BE2C (cell line): ENCODE data around the gene C14orf132.

Experiments used
- DNase-seq: peaks from one replicate; pipeline ENCODE4 v3.0.0-alpha.2; 2020
- H3K27me3 ChIP-seq: fragments of 250-450 bp; sonication (Bioruptor Pico); 2 replicates; pipeline ENCODE4 v1.5.1; 2020; ENCODE audit warnings: mild to moderate bottlenecking
- H3K36me3 ChIP-seq: fragments of 250-450 bp; sonication (Bioruptor Pico); 2 replicates; pipeline ENCODE4 v1.5.1; 2020; ENCODE audit warnings: mild to moderate bottlenecking
- H3K4me1 ChIP-seq: fragments of 250-450 bp; sonication (Bioruptor Pico); 2 replicates; pipeline ENCODE4 v1.5.1; 2020
- H3K4me3 ChIP-seq: 2 replicates; pipeline ENCODE4 v1.5.1; 2011; ENCODE audit warnings: low read depth, low read length
- H3K9me3 ChIP-seq: fragments of 250-450 bp; sonication (Bioruptor Pico); 2 replicates; pipeline ENCODE4 v1.5.1; 2020
- TF ChIP-seq, protein P1 (sequence below): IDR thresholded peaks from 2 replicates; pipeline ENCODE4 v1.5.1; 2012; ENCODE audit warnings: mild to moderate bottlenecking, low read depth, low read length

Gene C14orf132

DNA sequence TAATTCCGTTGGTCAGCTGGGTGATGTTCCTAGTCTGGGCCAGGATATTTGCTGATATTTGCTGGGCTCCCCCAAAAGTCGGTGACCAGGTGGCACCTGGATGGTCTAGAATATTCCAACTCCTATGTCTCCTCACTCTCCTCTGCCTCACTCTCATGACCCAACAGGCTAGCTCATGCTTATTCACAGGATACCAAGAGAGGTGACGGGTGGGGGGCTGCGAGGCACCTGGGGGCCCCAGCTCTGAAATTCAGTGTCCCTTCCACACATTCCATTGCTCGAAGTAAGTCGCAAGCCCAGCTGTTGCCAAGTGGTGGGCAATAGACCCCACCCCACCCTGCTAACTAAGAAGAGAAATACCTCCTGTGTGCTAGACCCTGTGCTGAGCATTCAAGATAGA, 67.7 kb downstream of the C14orf132 start:
- H3K27me3 ChIP-seq = no peaks in the 10 kb centered on the region
- TF ChIP-seq, protein P1, sequence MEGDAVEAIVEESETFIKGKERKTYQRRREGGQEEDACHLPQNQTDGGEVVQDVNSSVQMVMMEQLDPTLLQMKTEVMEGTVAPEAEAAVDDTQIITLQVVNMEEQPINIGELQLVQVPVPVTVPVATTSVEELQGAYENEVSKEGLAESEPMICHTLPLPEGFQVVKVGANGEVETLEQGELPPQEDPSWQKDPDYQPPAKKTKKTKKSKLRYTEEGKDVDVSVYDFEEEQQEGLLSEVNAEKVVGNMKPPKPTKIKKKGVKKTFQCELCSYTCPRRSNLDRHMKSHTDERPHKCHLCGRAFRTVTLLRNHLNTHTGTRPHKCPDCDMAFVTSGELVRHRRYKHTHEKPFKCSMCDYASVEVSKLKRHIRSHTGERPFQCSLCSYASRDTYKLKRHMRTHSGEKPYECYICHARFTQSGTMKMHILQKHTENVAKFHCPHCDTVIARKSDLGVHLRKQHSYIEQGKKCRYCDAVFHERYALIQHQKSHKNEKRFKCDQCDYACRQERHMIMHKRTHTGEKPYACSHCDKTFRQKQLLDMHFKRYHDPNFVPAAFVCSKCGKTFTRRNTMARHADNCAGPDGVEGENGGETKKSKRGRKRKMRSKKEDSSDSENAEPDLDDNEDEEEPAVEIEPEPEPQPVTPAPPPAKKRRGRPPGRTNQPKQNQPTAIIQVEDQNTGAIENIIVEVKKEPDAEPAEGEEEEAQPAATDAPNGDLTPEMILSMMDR = no peak
- no peak overlapping the region for H3K4me3 ChIP-seq
- DNase-seq = no peak
- H3K36me3 ChIP-seq = no peaks in the 10 kb centered on the region
- 0 out of 2 replicates have a peak, but pooled peaks cover 5% of the 10 kb centered on the region for H3K9me3 ChIP-seq
- H3K4me1 ChIP-seq = peaks cover 3% of the 10 kb centered on the region; the same call in 1 of the 2 replicates

- no peaks in the 10 kb centered on the region for H3K36me3 ChIP-seq
- DNase-seq = no peak
- TF ChIP-seq, protein P1 = no peak
- peaks cover 3% of the 10 kb centered on the region; the same call in 1 of the 2 replicates for H3K4me1 ChIP-seq
- H3K9me3 ChIP-seq = 0 out of 2 replicates have a peak, but pooled peaks cover 5% of the 10 kb centered on the region
- H3K27me3 ChIP-seq = no peaks in the 10 kb centered on the region
- no peak overlapping the region for H3K4me3 ChIP-seq
Observed at GRCh38 chr14:96108061-96108795, 69.1 kb downstream of the C14orf132 start.

DNA sequence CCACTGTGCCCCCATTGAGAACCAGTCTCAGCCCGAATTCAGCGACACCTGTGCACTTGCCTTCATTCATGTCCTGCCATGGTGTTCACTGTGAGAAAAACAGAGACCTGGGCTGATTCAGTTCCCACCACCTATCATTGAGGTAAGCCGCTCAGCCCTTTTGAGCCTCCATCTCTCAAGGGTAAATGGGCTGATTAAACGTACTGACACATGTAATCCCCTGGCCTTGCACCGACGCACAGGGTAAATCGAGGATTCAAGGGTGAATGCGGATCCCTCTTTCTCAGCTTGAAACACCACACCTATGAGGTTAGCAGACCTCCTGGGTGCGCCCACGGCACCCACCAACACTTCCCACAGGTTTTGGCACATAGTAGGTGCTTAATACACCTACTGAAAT, 69.7 kb downstream of the C14orf132 start:
- Histone ChIP-seq H3K36me3 (no peaks in the 10 kb centered on the region), H3K4me3 (no peak overlapping the region), H3K27me3 (no peaks in the 10 kb centered on the region), H3K4me1 (peaks cover 3% of the 10 kb centered on the region; the same call in 1 of the 2 replicates), H3K9me3 (peaks cover 4% of the 10 kb centered on the region; the same call in 1 of the 2 replicates)
- no peak for DNase-seq
- TF ChIP-seq, protein P1 = no peak

DNA sequence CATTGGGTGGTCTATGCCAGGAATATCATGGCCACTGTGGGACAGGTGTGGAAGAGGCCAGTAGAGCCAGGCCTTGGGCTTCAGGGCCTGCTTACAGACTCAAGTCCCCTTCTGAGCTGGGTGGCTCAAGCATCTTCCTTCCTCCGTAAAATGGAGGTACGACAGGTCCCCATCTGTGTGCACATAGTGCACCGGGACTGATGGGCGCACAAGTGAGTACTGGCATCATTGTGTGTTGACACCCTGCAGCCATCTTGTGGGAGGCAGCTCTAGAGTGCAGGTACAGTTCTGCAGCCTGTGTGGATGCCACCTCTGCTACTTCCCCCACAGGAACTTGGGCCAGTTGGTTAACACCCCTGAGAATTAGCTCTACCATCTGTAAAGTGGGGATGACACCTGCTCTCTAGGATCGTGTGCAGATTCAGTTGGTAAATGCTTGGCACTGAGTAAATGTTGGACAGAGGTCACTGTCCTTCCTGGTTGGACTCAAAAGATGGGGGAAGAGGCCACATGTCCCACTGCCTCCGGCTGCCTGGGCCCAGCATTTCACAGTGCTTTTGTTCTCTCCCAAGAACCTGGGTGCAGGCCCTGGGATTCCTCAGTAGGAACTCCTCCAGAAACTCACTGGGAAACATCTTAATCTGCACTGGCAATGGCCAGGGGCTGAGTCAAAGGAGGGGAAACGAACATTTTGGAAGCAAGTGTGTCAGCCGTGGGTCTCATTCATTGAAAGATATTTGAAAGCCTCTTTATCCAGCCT, 70.6 kb downstream of the C14orf132 start:
- Histone ChIP-seq H3K9me3 (no peaks in the 10 kb centered on the region; the same call in 1 of the 2 replicates), H3K36me3 (no peaks in the 10 kb centered on the region), H3K27me3 (no peaks in the 10 kb centered on the region), H3K4me3 (no peak overlapping the region), H3K4me1 (peaks cover 3% of the 10 kb centered on the region; the same call in 1 of the 2 replicates)
- no peak for DNase-seq
- TF ChIP-seq, protein P1 = no peak

- Histone ChIP-seq H3K9me3 (no peaks in the 10 kb centered on the region; the same call in 1 of the 2 replicates), H3K27me3 (no peaks in the 10 kb centered on the region), H3K4me3 (no peak overlapping the region), H3K4me1 (peaks cover 6% of the 10 kb centered on the region), H3K36me3 (no peaks in the 10 kb centered on the region)
- no peak for DNase-seq
- TF ChIP-seq, protein P1 = no peak
Observed at GRCh38 chr14:96112032-96112431, 72.9 kb downstream of the C14orf132 start.
